HCT116 (cell line): ENCODE results near the gene FBN1. TPM values are rescaled to one million over a fixed set of nuclear protein-coding genes. Genes with fewer than 3 reads are reported as not detected.

ENCODE experiments used
- ATAC-seq: fragments of 200-7000 bp; cut with Tn5 transposase; 2 replicates; pipeline ENCODE4 v1.9.1; 2020; ENCODE audit warnings: mild to moderate bottlenecking, moderate library complexity
- BruUV-seq: library from RNA; stranded (reverse); fragments of 400-500 nt; replicated peaks from 2 replicates; lab custom pipeline; 2021; lab: Mats Ljungman, UMichigan
- CTCF ChIA-PET: fragments of 300-600 bp; sonication (Branson Sonifier 250); formaldehyde crosslinking; loops from one replicate; lab custom pipeline; 2021; ENCODE audit warnings: antibody characterized with exemption; lab: Charles Lee
- POLR2A ChIA-PET: fragments of 300-600, 350-600 bp; sonication (Branson Sonifier 250); formaldehyde crosslinking; loops from one replicate; lab custom pipeline; 2021; ENCODE audit warnings: antibody characterized with exemption; lab: Charles Lee
- RAD21 ChIA-PET, 2 experiments: fragments of 300-600 bp; sonication (Branson Sonifier 250); formaldehyde crosslinking; loops; one replicate each; lab custom pipeline; 2023; ENCODE audit warnings: low total read pairs in 2 of 2; ENCODE audit not compliant: uncharacterized antibody in 2 of 2, unreplicated experiment in 2 of 2, low non-redundant PET in 1 of 2; lab: Charles Lee
- DNase-seq: peaks from one replicate; pipeline ENCODE4 v3.0.0-alpha.2; 2010; ENCODE audit warnings: low read depth, low spot score
- H2AFZ ChIP-seq: fragments of 200-600 bp; shearing (Covaris generic), sonication (generic); 2 replicates; pipeline ENCODE4 v1.6.1; 2017; ENCODE audit warnings: low read depth, mixed run types, mixed read lengths, antibody characterized with exemption, low read length; ENCODE audit not compliant: poor library complexity, severe bottlenecking
- H3K27ac ChIP-seq: 2 replicates; pipeline ENCODE4 v1.5.1; 2012; ENCODE audit warnings: low read depth, low read length
- H3K27me3 ChIP-seq: fragments of 200-600 bp; sonication (generic); 2 replicates; pipeline ENCODE4 v1.6.1; 2016; ENCODE audit warnings: mixed run types, low read length, mixed read lengths; ENCODE audit not compliant: insufficient read depth
- H3K36me3 ChIP-seq, 2 experiments: fragments of 200-500 bp in 1 of 2; fragments of 200-600 bp in 1 of 2; sonication (Bioruptor generic) in 1 of 2; sonication (generic) in 1 of 2; 2 replicates each; pipeline versions ENCODE4 v1.5.1 to v1.6.1; 2014 to 2016; ENCODE audit warnings: low read length in 2 of 2, inconsistent platforms in 1 of 2, mixed read lengths in 1 of 2, mixed run types in 1 of 2; ENCODE audit not compliant: insufficient read depth in 2 of 2, control insufficient read depth in 1 of 2
- H3K4me1 ChIP-seq, 2 experiments: fragments of 200-600 bp in 1 of 2; sonication (generic) in 1 of 2; 2 replicates each; pipeline versions ENCODE4 v1.5.1 to v1.6.1; 2012 to 2017; ENCODE audit warnings: low read length in 2 of 2, inconsistent platforms in 1 of 2, mild to moderate bottlenecking in 1 of 2, mixed read lengths in 1 of 2, mixed run types in 1 of 2, moderate library complexity in 1 of 2; ENCODE audit not compliant: insufficient read depth in 2 of 2, control insufficient read depth in 1 of 2
- H3K4me2 ChIP-seq: fragments of 200-600 bp; sonication (generic); 2 replicates; pipeline ENCODE4 v1.6.1; 2017; ENCODE audit warnings: mixed run types, low read length, mixed read lengths
- H3K4me3 ChIP-seq, 2 experiments: fragments of 200-600 bp in 1 of 2; sonication (generic) in 1 of 2; replicated peaks in 1 of 2; 2 replicates each; pipeline ENCODE4 v1.5.1; 2011 to 2016; ENCODE audit warnings: low read length in 2 of 2, control low read depth in 1 of 2, low read depth in 1 of 2, mild to moderate bottlenecking in 1 of 2, mixed read lengths in 1 of 2, mixed run types in 1 of 2
- H3K79me2 ChIP-seq: fragments of 200-600 bp; sonication (generic); 2 replicates; pipeline ENCODE4 v1.6.1; 2017; ENCODE audit warnings: mild to moderate bottlenecking, mixed run types, low read length, moderate library complexity, mixed read lengths; ENCODE audit not compliant: insufficient read depth
- H3K9ac ChIP-seq: fragments of 200-600 bp; sonication (generic); 2 replicates; pipeline ENCODE4 v1.6.1; 2016; ENCODE audit warnings: low read length, mixed read lengths
- H3K9me2 ChIP-seq: fragments of 200-600 bp; sonication (generic), shearing (Covaris generic); 2 replicates; pipeline ENCODE4 v1.6.1; 2017; ENCODE audit warnings: mixed run types, mild to moderate bottlenecking, moderate library complexity; ENCODE audit not compliant: insufficient read depth
- H3K9me3 ChIP-seq, 2 experiments: fragments of 200-500 bp in 1 of 2; fragments of 200-600 bp in 1 of 2; sonication (Bioruptor generic) in 1 of 2; sonication (generic) in 1 of 2; 2 replicates each; pipeline ENCODE4 v1.6.1; 2014 to 2017; ENCODE audit warnings: low read length in 2 of 2, mixed read lengths in 2 of 2, inconsistent platforms in 1 of 2, low read depth in 1 of 2, mild to moderate bottlenecking in 1 of 2, mixed run types in 1 of 2, moderate library complexity in 1 of 2; ENCODE audit not compliant: control insufficient read depth in 1 of 2, insufficient read depth in 1 of 2
- H4K20me1 ChIP-seq: fragments of 200-600 bp; sonication (generic), shearing (Covaris generic); 2 replicates; pipeline ENCODE4 v1.6.1; 2017; ENCODE audit warnings: mixed run types, mild to moderate bottlenecking, moderate library complexity; ENCODE audit not compliant: insufficient read depth
- ATF3 ChIP-seq: IDR thresholded peaks from 2 replicates; pipeline ENCODE4 v1.6.1; 2012
- EZH2 ChIP-seq: fragments of 200-600 bp; sonication (generic); IDR thresholded peaks from 2 replicates; pipeline ENCODE4 v1.6.1; 2017; ENCODE audit warnings: antibody characterized with exemption, mixed run types
- JUND ChIP-seq: IDR thresholded peaks from 2 replicates; pipeline ENCODE4 v1.6.1; 2012
- MAX ChIP-seq: IDR thresholded peaks from 2 replicates; pipeline ENCODE4 v1.6.1; 2012
- POLR2AphosphoS5 ChIP-seq: IDR thresholded peaks from 2 replicates; pipeline ENCODE4 v1.6.1; 2011; ENCODE audit warnings: mild to moderate bottlenecking, low read depth, low read length, moderate library complexity
- RAD21 ChIP-seq: IDR thresholded peaks from 2 replicates; pipeline ENCODE4 v1.6.1; 2012; ENCODE audit warnings: low read depth, mild to moderate bottlenecking
- REST ChIP-seq: IDR thresholded peaks from 2 replicates; pipeline ENCODE4 v1.6.1; 2012; ENCODE audit warnings: low read depth
- SP1 ChIP-seq: IDR thresholded peaks from 2 replicates; pipeline ENCODE4 v1.6.1; 2012; ENCODE audit warnings: low read depth
- SRF ChIP-seq: IDR thresholded peaks from 2 replicates; pipeline ENCODE4 v1.6.1; 2012; ENCODE audit warnings: low read depth
- TCF7L2 ChIP-seq: IDR thresholded peaks from 2 replicates; pipeline ENCODE4 v1.7.0; 2011; ENCODE audit warnings: borderline replicate concordance, inconsistent platforms; ENCODE audit not compliant: insufficient read depth, insufficient read length; ENCODE audit errors: extremely low read depth
- ZFX ChIP-seq: fragments of 450-650 bp; IDR thresholded peaks from 2 replicates; pipeline ENCODE4 v1.6.1; 2017
- ZNF274 ChIP-seq: fragments of 200-500 bp; sonication (Bioruptor generic); IDR thresholded peaks from 2 replicates; pipeline ENCODE4 v1.6.1; 2014; ENCODE audit warnings: mild to moderate bottlenecking, low read depth, low read length, inconsistent platforms
- intact Hi-C: fragments of 100-400 bp; cut with micrococcal nuclease; formaldehyde crosslinking; loops from 2 replicates; pipeline ENCODE4 v1.10.0; 2022
- total RNA-seq: library from RNA; stranded (reverse); gene quantifications from one replicate; pipeline ENCODE4 v1.2.1, GENCODE V29; 2021; ENCODE audit not compliant: unreplicated experiment

FBN1 gene
- total RNA-seq, 1 experiment from 2014 or later, result 1.7 TPM

- CTCF ChIA-PET, result no interaction called here
- Histone ChIP-seq H3K79me2 (no peaks in the 10 kb centered on the region), H3K9me2 (no peaks in the 10 kb centered on the region), H3K9me3 (no peaks in the 10 kb centered on the region), H3K9ac (no peak overlapping the region), H3K4me1 (no peaks in the 10 kb centered on the region), H3K36me3 (no peaks in the 10 kb centered on the region), H3K27me3 (no peaks in the 10 kb centered on the region), H2AFZ (no peak overlapping the region)
- no TSS peak for BruUV-seq
- intact Hi-C loops, result no loop called here
- TF ChIP-seq TCF7L2 (no peak), MAX (no peak), ZNF274 (no peak), ZFX (no peak), REST (no peak), SRF (no peak), EZH2 (no peak), POLR2AphosphoS5 (no peak), RAD21 (no peak), SP1 (no peak), JUND (no peak), ATF3 (no peak)
- TF ChIP-seq, all 23 proteins: peak for 0
- H3K4me3 ChIP-seq, result no peak overlapping the region
- RAD21 ChIA-PET, result no interaction called here
- POLR2A ChIA-PET, result no interaction called here
- H3K4me2 ChIP-seq, result no peak overlapping the region
- H4K20me1 ChIP-seq, result no peaks in the 10 kb centered on the region
- DNase-seq, result no peak
- no peak for ATAC-seq
- no peak overlapping the region for H3K27ac ChIP-seq
Observed at GRCh38 chr15:48601095-48601494, 44.4 kb downstream of the FBN1 start.
